ENCODE data around the gene NAT8L.

The NAT8L gene

GRCh38 chr4:2094545-2094944, 35.4 kb downstream of the NAT8L start:
- DNase-seq (ENCODE audit: low read depth) = no peak
- TF ChIP-seq, protein P1, sequence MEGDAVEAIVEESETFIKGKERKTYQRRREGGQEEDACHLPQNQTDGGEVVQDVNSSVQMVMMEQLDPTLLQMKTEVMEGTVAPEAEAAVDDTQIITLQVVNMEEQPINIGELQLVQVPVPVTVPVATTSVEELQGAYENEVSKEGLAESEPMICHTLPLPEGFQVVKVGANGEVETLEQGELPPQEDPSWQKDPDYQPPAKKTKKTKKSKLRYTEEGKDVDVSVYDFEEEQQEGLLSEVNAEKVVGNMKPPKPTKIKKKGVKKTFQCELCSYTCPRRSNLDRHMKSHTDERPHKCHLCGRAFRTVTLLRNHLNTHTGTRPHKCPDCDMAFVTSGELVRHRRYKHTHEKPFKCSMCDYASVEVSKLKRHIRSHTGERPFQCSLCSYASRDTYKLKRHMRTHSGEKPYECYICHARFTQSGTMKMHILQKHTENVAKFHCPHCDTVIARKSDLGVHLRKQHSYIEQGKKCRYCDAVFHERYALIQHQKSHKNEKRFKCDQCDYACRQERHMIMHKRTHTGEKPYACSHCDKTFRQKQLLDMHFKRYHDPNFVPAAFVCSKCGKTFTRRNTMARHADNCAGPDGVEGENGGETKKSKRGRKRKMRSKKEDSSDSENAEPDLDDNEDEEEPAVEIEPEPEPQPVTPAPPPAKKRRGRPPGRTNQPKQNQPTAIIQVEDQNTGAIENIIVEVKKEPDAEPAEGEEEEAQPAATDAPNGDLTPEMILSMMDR (conservative IDR thresholded peaks at IDR 0.05; ENCODE audit: control insufficient read depth, insufficient read depth, low read depth, low read length) = no peak
- no peak overlapping the region for H3K4me3 ChIP-seq (ENCODE audit: control insufficient read depth, low read depth, low read length)

- DNase-seq (ENCODE audit: low read depth) = no peak
- TF ChIP-seq, protein P1 (conservative IDR thresholded peaks at IDR 0.05; ENCODE audit: control insufficient read depth, insufficient read depth, low read depth, low read length) = no peak
These were observed 36.3 kb downstream of the NAT8L start for GRCh38 chr4:2095236-2096072.

DNA sequence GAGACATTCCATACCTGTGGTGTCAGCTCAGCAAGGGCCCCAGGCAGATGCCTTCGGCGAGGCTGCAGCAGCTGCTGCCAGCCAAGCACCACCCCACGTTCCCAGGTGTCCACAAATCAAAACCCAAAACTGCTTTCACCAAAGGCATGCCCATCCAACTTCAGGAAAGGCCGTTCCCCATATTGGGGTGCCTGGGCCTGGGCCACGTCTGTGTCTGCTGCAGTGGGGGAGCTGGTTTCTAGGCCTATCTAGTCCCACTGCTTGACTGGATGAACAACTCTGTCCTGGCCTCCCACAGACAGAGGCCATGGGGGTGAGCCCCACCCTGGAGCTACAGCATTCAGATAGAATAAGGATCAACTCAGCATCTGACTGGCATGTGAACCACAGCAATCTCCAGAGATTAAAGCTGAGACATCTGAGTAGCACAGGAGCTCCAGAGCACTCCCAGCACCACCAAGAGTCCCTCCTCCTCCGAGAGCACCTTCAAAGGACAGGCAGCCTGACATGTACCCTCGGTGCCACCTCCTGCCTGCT, 37.0 kb downstream of the NAT8L start:
- no peak overlapping the region for H3K4me3 ChIP-seq (ENCODE audit: control insufficient read depth, low read depth, low read length)
- TF ChIP-seq, protein P1 (conservative IDR thresholded peaks at IDR 0.05; ENCODE audit: control insufficient read depth, insufficient read depth, low read depth, low read length) = no peak
- DNase-seq (ENCODE audit: low read depth) = no peak

More at GRCh38 chr4:2095236-2096072, 36.3 kb downstream of the NAT8L start:
- H3K4me3 ChIP-seq (ENCODE audit: control insufficient read depth, low read depth, low read length) = no peak overlapping the region

- peak; percentile 52 for DNase-seq (ENCODE audit: low read depth)
- no peak overlapping the region for H3K4me3 ChIP-seq (ENCODE audit: control insufficient read depth, low read depth, low read length)
- TF ChIP-seq, protein P1 (conservative IDR thresholded peaks at IDR 0.05; ENCODE audit: control insufficient read depth, insufficient read depth, low read depth, low read length) = no peak
These were observed 42.4 kb downstream of the NAT8L start for GRCh38 chr4:2101346-2102044.

DNA sequence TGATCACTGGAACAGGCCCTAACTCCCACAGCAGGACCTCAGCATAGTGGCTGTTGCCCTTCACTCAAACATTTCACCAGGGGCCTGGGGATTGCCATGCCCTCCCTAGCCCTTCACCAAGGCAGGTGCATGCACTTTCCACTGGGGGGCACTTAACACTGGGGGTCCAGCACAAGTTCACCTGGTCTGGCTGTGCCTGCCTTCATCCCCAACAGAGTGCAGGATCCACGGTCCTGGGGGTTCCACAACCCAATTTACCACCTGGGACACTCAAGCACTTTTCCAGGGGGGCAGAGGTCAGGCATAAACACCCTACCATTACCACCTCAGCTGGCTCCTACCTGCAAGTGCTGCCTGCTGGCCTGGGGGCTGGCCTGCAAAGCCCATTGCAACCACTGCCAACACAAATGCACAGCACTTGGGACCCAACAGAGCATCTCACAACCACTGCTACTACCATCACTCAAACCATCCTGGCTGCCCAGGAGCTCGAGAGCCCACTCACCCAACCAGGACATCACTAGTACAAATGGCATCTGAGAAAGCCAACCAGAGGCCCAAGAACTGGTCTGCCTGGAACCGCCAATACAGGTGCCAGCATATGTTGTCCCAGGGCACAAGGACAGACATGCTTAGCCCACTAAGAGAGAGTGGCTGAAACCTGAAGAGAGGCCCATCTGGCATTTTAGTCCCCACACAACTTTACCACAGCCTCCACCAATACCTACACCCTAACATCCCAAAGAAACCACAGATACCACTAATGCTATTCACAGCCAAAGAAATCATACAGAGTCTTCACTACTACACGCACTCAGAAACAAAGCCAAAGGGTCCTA, 43.1 kb downstream of the NAT8L start:
- TF ChIP-seq, protein P1 (conservative IDR thresholded peaks at IDR 0.05; ENCODE audit: control insufficient read depth, insufficient read depth, low read depth, low read length) = no peak
- no peak overlapping the region for H3K4me3 ChIP-seq (ENCODE audit: control insufficient read depth, low read depth, low read length)
- DNase-seq (ENCODE audit: low read depth) = no peak
